GM12878 (cell line): ENCODE data around the gene ZNF324. TPM values are rescaled to one million over a fixed set of nuclear protein-coding genes. Genes with fewer than 3 reads are reported as not detected.

Source experiments
- CBFB ChIP-seq: IDR thresholded peaks from 2 replicates; pipeline ENCODE4 v1.6.1; 2016; ENCODE audit warnings: antibody characterized with exemption, low read depth
- CEBPB ChIP-seq, 2 experiments: fragments of 150-350 bp in 1 of 2; IDR thresholded peaks; 2 replicates each; pipeline ENCODE4 v1.6.1; 2012 to 2014; ENCODE audit warnings: low read depth in 2 of 2, low read length in 2 of 2, borderline replicate concordance in 1 of 2, inconsistent platforms in 1 of 2
- CHD1 ChIP-seq: IDR thresholded peaks from 2 replicates; pipeline ENCODE4 v1.6.1; 2012; ENCODE audit warnings: low read depth, low read length, improper control_type of control experiment
- CHD2 ChIP-seq: IDR thresholded peaks from 2 replicates; pipeline ENCODE4 v1.6.1; 2011; ENCODE audit warnings: low read depth, low read length, improper control_type of control experiment, borderline replicate concordance
- CREB1 ChIP-seq: IDR thresholded peaks from 2 replicates; pipeline ENCODE4 v1.6.1; 2012; ENCODE audit warnings: low read depth, mild to moderate bottlenecking, inconsistent platforms
- CREM ChIP-seq: IDR thresholded peaks from 2 replicates; pipeline ENCODE4 v1.6.1; 2014; ENCODE audit warnings: antibody characterized with exemption, low read depth
- EED ChIP-seq: sonication (generic); IDR thresholded peaks from 2 replicates; pipeline ENCODE4 v1.6.1; 2016; ENCODE audit warnings: antibody characterized with exemption, low read depth
- MTA3 ChIP-seq: IDR thresholded peaks from 2 replicates; pipeline ENCODE4 v1.6.1; 2012; ENCODE audit warnings: low read length, inconsistent platforms, borderline replicate concordance
- RB1 ChIP-seq: fragments of 450-650 bp; formaldehyde crosslinking; IDR thresholded peaks from 2 replicates; pipeline ENCODE4 v1.6.1; 2017; ENCODE audit warnings: mild to moderate bottlenecking, borderline replicate concordance
- RCOR1 ChIP-seq: conservative IDR thresholded peaks from 2 replicates; pipeline ENCODE4 v1.6.1; 2012; ENCODE audit warnings: low read depth, low read length, improper control_type of control experiment
- SIX5 ChIP-seq: IDR thresholded peaks from 2 replicates; pipeline ENCODE4 v1.6.1; 2011; ENCODE audit warnings: mild to moderate bottlenecking, low read depth, low read length, moderate library complexity; ENCODE audit not compliant: severe bottlenecking
- SMC3 ChIP-seq: IDR thresholded peaks from 2 replicates; pipeline ENCODE4 v1.6.1; 2011; ENCODE audit warnings: low read length, improper control_type of control experiment, borderline replicate concordance
- SP1 ChIP-seq: IDR thresholded peaks from one replicate; pipeline ENCODE4 v1.6.1; 2011; ENCODE audit warnings: low read depth, low read length
- SUZ12 ChIP-seq: fragments of 200-600 bp; sonication (generic); IDR thresholded peaks from one replicate; pipeline ENCODE4 v1.6.1; 2018; ENCODE audit warnings: antibody characterized with exemption, mild to moderate bottlenecking; ENCODE audit not compliant: unreplicated experiment
- ZNF274 ChIP-seq: IDR thresholded peaks from one replicate; pipeline ENCODE4 v1.8.0; 2011; ENCODE audit not compliant: insufficient read length, insufficient read depth
- polyA plus RNA-seq, 11 experiments: library from polyadenylated mRNA; depleted of rRNA in 4 of 11; unstranded in 6 of 11; stranded (reverse) in 5 of 11; fragments of >200 nt; fragmentation: Nextera tagmentation in 4 of 11; fragmentation: Illumina TruSeq in 1 of 11; extraction: Ambion mirVana in 4 of 11; extraction: Trizol in 1 of 11; gene quantifications; 1 replicate in 1 of 11; 2 replicates in 10 of 11; pipeline versions ENCODE4 v1.2.1 to v1.2.3, GENCODE V29; 2011 to 2016; ENCODE audit warnings: inconsistent platforms in 2 of 11, missing spikeins in 2 of 11, low read depth in 1 of 11
- total RNA-seq, 4 experiments: library from RNA; depleted of rRNA in 3 of 4; stranded (reverse); fragments of >200 nt in 3 of 4; fragmentation: Illumina TruSeq in 1 of 4; extraction: Trizol in 1 of 4; gene quantifications; 2 replicates each; pipeline versions ENCODE4 v1.2.1 to v1.2.3, GENCODE V29; 2013 to 2021
- TF ChIP-seq, protein P1 (sequence below): fragments of 450-650 bp; IDR thresholded peaks from 2 replicates; pipeline ENCODE4 v1.6.1; 2018; ENCODE audit warnings: borderline replicate concordance, mild to moderate bottlenecking; ENCODE audit not compliant: partially characterized antibody
- TF ChIP-seq, protein P2 (sequence below): fragments of 450-650 bp; conservative IDR thresholded peaks from 2 replicates; pipeline ENCODE4 v1.6.1; 2017; ENCODE audit warnings: mild to moderate bottlenecking, moderate library complexity
- TF ChIP-seq, protein P3 (sequence below): fragments of 450-650 bp; IDR thresholded peaks from 2 replicates; pipeline ENCODE4 v1.6.1; 2018; ENCODE audit warnings: mild to moderate bottlenecking, low read depth, moderate library complexity; ENCODE audit not compliant: partially characterized antibody
- TF ChIP-seq, protein P4 (sequence below): IDR thresholded peaks from 2 replicates; pipeline ENCODE4 v1.6.1; 2012; ENCODE audit warnings: low read depth, low read length, improper control_type of control experiment
- TF ChIP-seq, protein P5 (sequence below): IDR thresholded peaks from 2 replicates; pipeline ENCODE4 v1.6.1; 2011; ENCODE audit warnings: mild to moderate bottlenecking, low read depth, low read length, moderate library complexity; ENCODE audit not compliant: insufficient replicate concordance

The ZNF324 gene
- total and polyA plus RNA-seq, 10 of the 15 experiments (the other 5 are each of a cell fraction or from before 2014, with no cell fraction given): 0.71 to 13.9 (median 7.0) TPM

DNA sequence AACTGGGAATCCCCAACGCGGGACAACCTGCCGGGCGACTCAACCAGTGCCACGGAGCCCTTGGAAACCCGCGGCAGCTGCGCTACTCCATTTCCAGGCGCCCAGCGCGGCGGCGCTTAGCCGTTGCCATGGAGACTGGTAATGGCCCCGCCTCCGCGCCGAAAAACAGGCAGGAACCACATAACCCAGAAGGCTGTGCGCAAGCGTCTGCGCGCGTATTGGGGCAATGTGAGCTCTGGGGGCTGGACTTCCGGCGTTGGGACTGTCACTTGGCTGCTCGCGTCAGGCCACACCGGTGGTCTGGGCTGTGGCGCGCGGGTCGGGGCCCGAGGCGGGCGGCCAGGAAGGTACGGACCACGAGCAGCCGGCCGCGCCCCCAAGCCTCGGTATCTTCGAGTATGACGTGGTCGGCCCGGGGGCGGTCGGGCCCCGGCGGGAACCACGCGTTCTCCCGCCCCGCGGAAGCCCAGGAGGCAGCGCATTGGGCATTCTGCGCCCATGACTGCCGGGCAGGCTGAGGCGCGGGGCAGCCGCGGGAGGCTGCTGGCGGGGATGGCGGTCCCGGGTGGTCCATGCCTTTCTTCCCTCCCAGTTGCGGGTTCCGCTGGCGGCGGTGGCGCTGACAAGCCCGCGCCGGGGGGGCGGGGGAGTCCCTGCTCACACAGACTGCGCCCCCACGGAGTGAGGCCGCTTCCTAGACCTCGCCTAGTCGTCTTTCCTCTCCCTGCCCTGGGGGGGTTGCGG is 15.3 kb upstream of the ZNF324 start, which contains the start of gene ZNF324B (continued):
- TF ChIP-seq, protein P1, sequence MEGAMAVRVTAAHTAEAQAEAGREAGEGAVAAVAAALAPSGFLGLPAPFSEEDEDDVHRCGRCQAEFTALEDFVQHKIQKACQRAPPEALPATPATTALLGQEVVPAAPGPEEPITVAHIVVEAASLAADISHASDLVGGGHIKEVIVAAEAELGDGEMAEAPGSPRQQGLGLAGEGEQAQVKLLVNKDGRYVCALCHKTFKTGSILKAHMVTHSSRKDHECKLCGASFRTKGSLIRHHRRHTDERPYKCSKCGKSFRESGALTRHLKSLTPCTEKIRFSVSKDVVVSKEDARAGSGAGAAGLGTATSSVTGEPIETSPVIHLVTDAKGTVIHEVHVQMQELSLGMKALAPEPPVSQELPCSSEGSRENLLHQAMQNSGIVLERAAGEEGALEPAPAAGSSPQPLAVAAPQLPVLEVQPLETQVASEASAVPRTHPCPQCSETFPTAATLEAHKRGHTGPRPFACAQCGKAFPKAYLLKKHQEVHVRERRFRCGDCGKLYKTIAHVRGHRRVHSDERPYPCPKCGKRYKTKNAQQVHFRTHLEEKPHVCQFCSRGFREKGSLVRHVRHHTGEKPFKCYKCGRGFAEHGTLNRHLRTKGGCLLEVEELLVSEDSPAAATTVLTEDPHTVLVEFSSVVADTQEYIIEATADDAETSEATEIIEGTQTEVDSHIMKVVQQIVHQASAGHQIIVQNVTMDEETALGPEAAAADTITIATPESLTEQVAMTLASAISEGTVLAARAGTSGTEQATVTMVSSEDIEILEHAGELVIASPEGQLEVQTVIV: peak; percentile 70
- TF ChIP-seq SP1 (peak; percentile 82), SIX5 (peak; percentile 94), CEBPB (IDR thresholded peaks at IDR 0.05; ENCODE audit: borderline replicate concordance in 1 of 2, low read depth in 2 of 2, low read length in 2 of 2) (no peak), MTA3 (no peak), RB1 (peak; percentile 90; the same call in 1 of the 2 replicates), ZNF274 (no peak), EED (no peak), RCOR1 (no peak), CREB1 (peak; percentile 83), CHD2 (peak; percentile 84), CHD1 (no peak), SMC3 (no peak), CBFB (0 out of 2 replicates have a peak, but pooled peaks have one; percentile 17), SUZ12 (no peak), CREM (peak; percentile 87; the same call in 1 of the 2 replicates)
- TF ChIP-seq, protein P2, sequence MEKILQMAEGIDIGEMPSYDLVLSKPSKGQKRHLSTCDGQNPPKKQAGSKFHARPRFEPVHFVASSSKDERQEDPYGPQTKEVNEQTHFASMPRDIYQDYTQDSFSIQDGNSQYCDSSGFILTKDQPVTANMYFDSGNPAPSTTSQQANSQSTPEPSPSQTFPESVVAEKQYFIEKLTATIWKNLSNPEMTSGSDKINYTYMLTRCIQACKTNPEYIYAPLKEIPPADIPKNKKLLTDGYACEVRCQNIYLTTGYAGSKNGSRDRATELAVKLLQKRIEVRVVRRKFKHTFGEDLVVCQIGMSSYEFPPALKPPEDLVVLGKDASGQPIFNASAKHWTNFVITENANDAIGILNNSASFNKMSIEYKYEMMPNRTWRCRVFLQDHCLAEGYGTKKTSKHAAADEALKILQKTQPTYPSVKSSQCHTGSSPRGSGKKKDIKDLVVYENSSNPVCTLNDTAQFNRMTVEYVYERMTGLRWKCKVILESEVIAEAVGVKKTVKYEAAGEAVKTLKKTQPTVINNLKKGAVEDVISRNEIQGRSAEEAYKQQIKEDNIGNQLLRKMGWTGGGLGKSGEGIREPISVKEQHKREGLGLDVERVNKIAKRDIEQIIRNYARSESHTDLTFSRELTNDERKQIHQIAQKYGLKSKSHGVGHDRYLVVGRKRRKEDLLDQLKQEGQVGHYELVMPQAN: peak; percentile 83
- TF ChIP-seq, protein P3, sequence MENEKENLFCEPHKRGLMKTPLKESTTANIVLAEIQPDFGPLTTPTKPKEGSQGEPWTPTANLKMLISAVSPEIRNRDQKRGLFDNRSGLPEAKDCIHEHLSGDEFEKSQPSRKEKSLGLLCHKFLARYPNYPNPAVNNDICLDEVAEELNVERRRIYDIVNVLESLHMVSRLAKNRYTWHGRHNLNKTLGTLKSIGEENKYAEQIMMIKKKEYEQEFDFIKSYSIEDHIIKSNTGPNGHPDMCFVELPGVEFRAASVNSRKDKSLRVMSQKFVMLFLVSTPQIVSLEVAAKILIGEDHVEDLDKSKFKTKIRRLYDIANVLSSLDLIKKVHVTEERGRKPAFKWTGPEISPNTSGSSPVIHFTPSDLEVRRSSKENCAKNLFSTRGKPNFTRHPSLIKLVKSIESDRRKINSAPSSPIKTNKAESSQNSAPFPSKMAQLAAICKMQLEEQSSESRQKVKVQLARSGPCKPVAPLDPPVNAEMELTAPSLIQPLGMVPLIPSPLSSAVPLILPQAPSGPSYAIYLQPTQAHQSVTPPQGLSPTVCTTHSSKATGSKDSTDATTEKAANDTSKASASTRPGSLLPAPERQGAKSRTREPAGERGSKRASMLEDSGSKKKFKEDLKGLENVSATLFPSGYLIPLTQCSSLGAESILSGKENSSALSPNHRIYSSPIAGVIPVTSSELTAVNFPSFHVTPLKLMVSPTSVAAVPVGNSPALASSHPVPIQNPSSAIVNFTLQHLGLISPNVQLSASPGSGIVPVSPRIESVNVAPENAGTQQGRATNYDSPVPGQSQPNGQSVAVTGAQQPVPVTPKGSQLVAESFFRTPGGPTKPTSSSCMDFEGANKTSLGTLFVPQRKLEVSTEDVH: no peak
- TF ChIP-seq, protein P4, sequence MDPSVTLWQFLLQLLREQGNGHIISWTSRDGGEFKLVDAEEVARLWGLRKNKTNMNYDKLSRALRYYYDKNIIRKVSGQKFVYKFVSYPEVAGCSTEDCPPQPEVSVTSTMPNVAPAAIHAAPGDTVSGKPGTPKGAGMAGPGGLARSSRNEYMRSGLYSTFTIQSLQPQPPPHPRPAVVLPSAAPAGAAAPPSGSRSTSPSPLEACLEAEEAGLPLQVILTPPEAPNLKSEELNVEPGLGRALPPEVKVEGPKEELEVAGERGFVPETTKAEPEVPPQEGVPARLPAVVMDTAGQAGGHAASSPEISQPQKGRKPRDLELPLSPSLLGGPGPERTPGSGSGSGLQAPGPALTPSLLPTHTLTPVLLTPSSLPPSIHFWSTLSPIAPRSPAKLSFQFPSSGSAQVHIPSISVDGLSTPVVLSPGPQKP: peak; percentile 28; the same call in 1 of the 2 replicates
- TF ChIP-seq, protein P5, sequence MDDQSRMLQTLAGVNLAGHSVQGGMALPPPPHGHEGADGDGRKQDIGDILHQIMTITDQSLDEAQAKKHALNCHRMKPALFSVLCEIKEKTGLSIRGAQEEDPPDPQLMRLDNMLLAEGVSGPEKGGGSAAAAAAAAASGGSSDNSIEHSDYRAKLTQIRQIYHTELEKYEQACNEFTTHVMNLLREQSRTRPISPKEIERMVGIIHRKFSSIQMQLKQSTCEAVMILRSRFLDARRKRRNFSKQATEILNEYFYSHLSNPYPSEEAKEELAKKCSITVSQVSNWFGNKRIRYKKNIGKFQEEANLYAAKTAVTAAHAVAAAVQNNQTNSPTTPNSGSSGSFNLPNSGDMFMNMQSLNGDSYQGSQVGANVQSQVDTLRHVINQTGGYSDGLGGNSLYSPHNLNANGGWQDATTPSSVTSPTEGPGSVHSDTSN: peak; percentile 65
